ENCODE data around the gene TMEM200A. TPM values are rescaled to one million over a fixed set of nuclear protein-coding genes. Genes with fewer than 3 reads are reported as not detected.

Gene TMEM200A
- total and polyA plus RNA-seq, 10 of the 15 experiments (the other 5 are each of a cell fraction or from before 2014, with no cell fraction given), result 5.5 to 12.4 (median 9.6) TPM

DNA sequence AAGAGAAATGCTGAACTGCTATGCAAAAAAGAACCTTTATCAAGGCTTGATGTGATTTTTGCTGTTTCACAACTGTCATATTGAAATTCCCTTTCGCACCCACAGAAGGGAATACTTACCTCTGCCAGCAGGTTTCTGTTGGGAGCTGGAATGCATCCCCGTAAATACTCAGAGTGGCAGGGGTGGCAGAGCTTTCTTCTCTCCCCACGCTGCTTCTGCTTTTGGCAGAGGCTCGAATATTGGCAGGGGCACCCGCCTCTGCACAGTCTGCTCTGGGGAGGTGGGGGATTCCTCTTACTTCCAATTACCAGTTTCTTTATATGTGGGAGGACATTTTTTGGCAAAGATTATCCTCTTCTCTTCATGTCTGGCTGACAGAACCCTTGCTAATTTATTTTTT is 28.4 kb downstream of the TMEM200A start:
- Histone ChIP-seq H2AFZ (ENCODE audit: control insufficient read depth, low read depth, low read length) (no peak overlapping the region), H3K27me3 (replicated peaks in 1 of 2; ENCODE audit: control insufficient read depth in 2 of 2, insufficient read depth in 2 of 2, low read length in 1 of 2) (no peaks in the 10 kb centered on the region), H4K20me1 (ENCODE audit: control insufficient read depth, insufficient read depth) (no peaks in the 10 kb centered on the region), H3K36me3 (ENCODE audit: control insufficient read depth in 2 of 2, insufficient read depth in 2 of 2, low read length in 1 of 2) (no peaks in the 10 kb centered on the region), H3K9ac (ENCODE audit: control insufficient read depth, insufficient read depth, low read length) (no peak overlapping the region), H3K4me1 (ENCODE audit: control insufficient read depth, insufficient read depth, low read length) (no peaks in the 10 kb centered on the region), H3K9me3 (replicated peaks; ENCODE audit: control insufficient read depth, insufficient read depth, low read length) (no peaks in the 10 kb centered on the region), H3K4me3 (no peak overlapping the region), H3K27ac (ENCODE audit: control insufficient read depth, insufficient read depth) (no peak overlapping the region), H3K79me2 (ENCODE audit: control insufficient read depth, insufficient read depth, low read length) (no peaks in the 10 kb centered on the region), H3K4me2 (ENCODE audit: control insufficient read depth, insufficient read depth) (no peak overlapping the region)
- in situ Hi-C loops (cut with MboI) (no loop called here), intact Hi-C loops (cut with micrococcal nuclease; ENCODE audit: unreplicated experiment) (no loop called here)
- ChIA-PET CTCF (interaction anchor here (0.7 to 1.8 kb wide), 2 partner anchors 12 to 304 kb away, joined by 4 to 8 read pairs; no protein-coding TSS in a partner anchor), RAD21 (ENCODE audit: unreplicated experiment) (interaction anchor here (1.4 to 1.8 kb wide), 2 partner anchors 12 to 124 kb away, joined by 5 read pairs; no protein-coding TSS in a partner anchor), SMC1A (ENCODE audit: uncharacterized antibody, unreplicated experiment) (interaction anchor here (1.3 to 4.4 kb wide), 6 partner anchors 11 to 304 kb away, joined by 3 to 20 read pairs (median 8); no protein-coding TSS in a partner anchor), POLR2A (interaction anchor here (1.7 to 2.5 kb wide), 2 partner anchors 8 to 12 kb away, joined by 5 to 14 read pairs; no protein-coding TSS in a partner anchor)
- ATAC-seq (no peak), FAIRE-seq (no peak), DNase-seq (ENCODE audit: low read depth, low spot score) (no peak)
- BruUV-seq (replicated peaks), result no TSS peak
- 67% methylated on average over 5 of the region's 5 CpGs for WGBS (ENCODE audit: insufficient coverage, insufficient replicate concordance, low lambda C conversion rate, missing lambda C conversion rate)
- TF ChIP-seq CHD2 (IDR thresholded peaks at IDR 0.05; ENCODE audit: borderline replicate concordance, low read depth, low read length) (no peak), IKZF2 (IDR thresholded peaks at IDR 0.05) (no peak), NKRF (conservative IDR thresholded peaks at IDR 0.05) (no peak), RFX5 (IDR thresholded peaks at IDR 0.05; ENCODE audit: low read depth, low read length) (no peak), ZNF384 (IDR thresholded peaks at IDR 0.05; ENCODE audit: borderline replicate concordance, low read depth, low read length) (no peak), SUPT20H (IDR thresholded peaks at IDR 0.05; ENCODE audit: borderline replicate concordance, control insufficient read depth, low read depth, low read length) (no peak), SPI1 (IDR thresholded peaks at IDR 0.05; ENCODE audit: borderline replicate concordance, insufficient read depth, low read depth, low read length) (no peak), CTCF (IDR thresholded peaks at IDR 0.05 in 2 of 3, conservative IDR thresholded peaks at IDR 0.05 in 1 of 3; ENCODE audit: control insufficient read depth in 2 of 3, extremely low read depth in 1 of 3, insufficient read depth in 1 of 3, low read depth in 3 of 3, low read length in 3 of 3) (no peak), ZNF274 (IDR thresholded peaks at IDR 0.05; ENCODE audit: insufficient read depth, insufficient read length) (no peak), KDM1A (IDR thresholded peaks at IDR 0.05; ENCODE audit: borderline replicate concordance) (no peak), KLF5 (IDR thresholded peaks at IDR 0.05; ENCODE audit: partially characterized antibody) (no peak), RAD51 (IDR thresholded peaks at IDR 0.05) (no peak), NR2F1 (conservative IDR thresholded peaks at IDR 0.05) (no peak), YY1 (IDR thresholded peaks at IDR 0.05; ENCODE audit: low read depth, low read length) (no peak)
- TF ChIP-seq, protein P1, sequence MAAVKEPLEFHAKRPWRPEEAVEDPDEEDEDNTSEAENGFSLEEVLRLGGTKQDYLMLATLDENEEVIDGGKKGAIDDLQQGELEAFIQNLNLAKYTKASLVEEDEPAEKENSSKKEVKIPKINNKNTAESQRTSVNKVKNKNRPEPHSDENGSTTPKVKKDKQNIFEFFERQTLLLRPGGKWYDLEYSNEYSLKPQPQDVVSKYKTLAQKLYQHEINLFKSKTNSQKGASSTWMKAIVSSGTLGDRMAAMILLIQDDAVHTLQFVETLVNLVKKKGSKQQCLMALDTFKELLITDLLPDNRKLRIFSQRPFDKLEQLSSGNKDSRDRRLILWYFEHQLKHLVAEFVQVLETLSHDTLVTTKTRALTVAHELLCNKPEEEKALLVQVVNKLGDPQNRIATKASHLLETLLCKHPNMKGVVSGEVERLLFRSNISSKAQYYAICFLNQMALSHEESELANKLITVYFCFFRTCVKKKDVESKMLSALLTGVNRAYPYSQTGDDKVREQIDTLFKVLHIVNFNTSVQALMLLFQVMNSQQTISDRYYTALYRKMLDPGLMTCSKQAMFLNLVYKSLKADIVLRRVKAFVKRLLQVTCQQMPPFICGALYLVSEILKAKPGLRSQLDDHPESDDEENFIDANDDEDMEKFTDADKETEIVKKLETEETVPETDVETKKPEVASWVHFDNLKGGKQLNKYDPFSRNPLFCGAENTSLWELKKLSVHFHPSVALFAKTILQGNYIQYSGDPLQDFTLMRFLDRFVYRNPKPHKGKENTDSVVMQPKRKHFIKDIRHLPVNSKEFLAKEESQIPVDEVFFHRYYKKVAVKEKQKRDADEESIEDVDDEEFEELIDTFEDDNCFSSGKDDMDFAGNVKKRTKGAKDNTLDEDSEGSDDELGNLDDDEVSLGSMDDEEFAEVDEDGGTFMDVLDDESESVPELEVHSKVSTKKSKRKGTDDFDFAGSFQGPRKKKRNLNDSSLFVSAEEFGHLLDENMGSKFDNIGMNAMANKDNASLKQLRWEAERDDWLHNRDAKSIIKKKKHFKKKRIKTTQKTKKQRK (IDR thresholded peaks at IDR 0.05; ENCODE audit: low read depth, low read length), result no peak
- TF ChIP-seq, protein P2, sequence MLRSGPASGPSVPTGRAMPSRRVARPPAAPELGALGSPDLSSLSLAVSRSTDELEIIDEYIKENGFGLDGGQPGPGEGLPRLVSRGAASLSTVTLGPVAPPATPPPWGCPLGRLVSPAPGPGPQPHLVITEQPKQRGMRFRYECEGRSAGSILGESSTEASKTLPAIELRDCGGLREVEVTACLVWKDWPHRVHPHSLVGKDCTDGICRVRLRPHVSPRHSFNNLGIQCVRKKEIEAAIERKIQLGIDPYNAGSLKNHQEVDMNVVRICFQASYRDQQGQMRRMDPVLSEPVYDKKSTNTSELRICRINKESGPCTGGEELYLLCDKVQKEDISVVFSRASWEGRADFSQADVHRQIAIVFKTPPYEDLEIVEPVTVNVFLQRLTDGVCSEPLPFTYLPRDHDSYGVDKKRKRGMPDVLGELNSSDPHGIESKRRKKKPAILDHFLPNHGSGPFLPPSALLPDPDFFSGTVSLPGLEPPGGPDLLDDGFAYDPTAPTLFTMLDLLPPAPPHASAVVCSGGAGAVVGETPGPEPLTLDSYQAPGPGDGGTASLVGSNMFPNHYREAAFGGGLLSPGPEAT (IDR thresholded peaks at IDR 0.05; ENCODE audit: low read depth), result no peak
